Liver (tissue), 9 donors: ENCODE data around the gene GALNT16. TPM values are rescaled to one million over a fixed set of nuclear protein-coding genes. Genes with fewer than 3 reads are reported as not detected.

Experiments used
- DNase-seq: peaks from one replicate; pipeline ENCODE4 v3.0.0-alpha.2; 2017; ENCODE audit warnings: low spot score
- H3K27ac ChIP-seq, 2 donors: one replicate each; pipeline ENCODE4 v1.7.0; 2013; ENCODE audit warnings: inconsistent platforms in 2 of 2, low read length in 2 of 2, control low read depth in 1 of 2, low read depth in 1 of 2, mild to moderate bottlenecking in 1 of 2
- H3K27me3 ChIP-seq, 4 donors: one replicate each; pipeline versions ENCODE4 v1.6.1 to v1.7.0; 2013; ENCODE audit warnings: low read length in 3 of 4, inconsistent platforms in 1 of 4, mild to moderate bottlenecking in 1 of 4, moderate library complexity in 1 of 4; ENCODE audit not compliant: control insufficient read depth in 4 of 4, insufficient read depth in 4 of 4
- H3K36me3 ChIP-seq, 4 donors: one replicate each; pipeline versions ENCODE4 v1.6.1 to v1.7.0; 2013; ENCODE audit warnings: low read length in 3 of 4, mild to moderate bottlenecking in 3 of 4, low read depth in 1 of 4, moderate library complexity in 1 of 4; ENCODE audit not compliant: control insufficient read depth in 4 of 4, insufficient read depth in 3 of 4
- H3K4me1 ChIP-seq, 4 donors: one replicate each; pipeline versions ENCODE4 v1.6.1 to v1.7.0; 2013; ENCODE audit warnings: low read length in 3 of 4, mild to moderate bottlenecking in 3 of 4, moderate library complexity in 1 of 4; ENCODE audit not compliant: control insufficient read depth in 4 of 4, insufficient read depth in 4 of 4
- H3K4me3 ChIP-seq, 3 donors: one replicate each; pipeline versions ENCODE4 v1.6.1 to v1.7.0; 2013; ENCODE audit warnings: low read length in 3 of 3, control low read depth in 1 of 3, low read depth in 1 of 3, mild to moderate bottlenecking in 1 of 3
- H3K9ac ChIP-seq, 2 donors: one replicate each; pipeline ENCODE4 v1.7.0; 2013; ENCODE audit warnings: low read length in 2 of 2, mild to moderate bottlenecking in 2 of 2, moderate library complexity in 2 of 2, control low read depth in 1 of 2, low read depth in 1 of 2
- H3K9me3 ChIP-seq, 4 donors: one replicate each; pipeline versions ENCODE4 v1.6.1 to v1.7.0; 2013; ENCODE audit warnings: low read length in 3 of 4; ENCODE audit not compliant: control insufficient read depth in 4 of 4
- ATF3 ChIP-seq: IDR thresholded peaks from 2 replicates; pipeline ENCODE4 v1.6.1; 2016; ENCODE audit warnings: antibody characterized with exemption
- CTCF ChIP-seq: fragments of 150-350 bp; IDR thresholded peaks from 2 replicates; pipeline ENCODE4 v1.5.1; 2017; ENCODE audit warnings: improper control_type of control experiment, low read depth, low read length; ENCODE audit not compliant: missing input control
- EGR1 ChIP-seq, 2 donors: IDR thresholded peaks; 2 replicates each; pipeline ENCODE4 v1.6.1; 2016 to 2018; ENCODE audit warnings: antibody characterized with exemption in 2 of 2, low read depth in 2 of 2
- FOXA1 ChIP-seq: IDR thresholded peaks from 2 replicates; pipeline ENCODE4 v1.6.1; 2016; ENCODE audit warnings: antibody characterized with exemption
- FOXA2 ChIP-seq: IDR thresholded peaks from 2 replicates; pipeline ENCODE4 v1.6.1; 2016; ENCODE audit warnings: antibody characterized with exemption
- HNF4A ChIP-seq, 2 donors: conservative IDR thresholded peaks; 2 replicates each; pipeline ENCODE4 v1.6.1; 2016; ENCODE audit warnings: antibody characterized with exemption in 2 of 2, mild to moderate bottlenecking in 2 of 2
- HNF4G ChIP-seq: IDR thresholded peaks from 2 replicates; pipeline ENCODE4 v1.6.1; 2016; ENCODE audit warnings: antibody characterized with exemption
- NR2F2 ChIP-seq: IDR thresholded peaks from 2 replicates; pipeline ENCODE4 v1.6.1; 2016; ENCODE audit warnings: antibody characterized with exemption
- RAD21 ChIP-seq, 2 donors: IDR thresholded peaks; 2 replicates each; pipeline ENCODE4 v1.6.1; 2016; ENCODE audit warnings: antibody characterized with exemption in 2 of 2, mild to moderate bottlenecking in 2 of 2
- REST ChIP-seq: IDR thresholded peaks from 2 replicates; pipeline ENCODE4 v1.6.1; 2016; ENCODE audit warnings: antibody characterized with exemption, mild to moderate bottlenecking
- RXRA ChIP-seq, 2 donors: IDR thresholded peaks; 2 replicates each; pipeline ENCODE4 v1.6.1; 2017 to 2018; ENCODE audit warnings: antibody characterized with exemption in 2 of 2, mild to moderate bottlenecking in 1 of 2
- SP1 ChIP-seq: IDR thresholded peaks from 2 replicates; pipeline ENCODE4 v1.6.1; 2018; ENCODE audit warnings: antibody characterized with exemption, mild to moderate bottlenecking
- TAF1 ChIP-seq: conservative IDR thresholded peaks from 2 replicates; pipeline ENCODE4 v1.6.1; 2016; ENCODE audit warnings: antibody characterized with exemption, mild to moderate bottlenecking
- YY1 ChIP-seq: IDR thresholded peaks from 2 replicates; pipeline ENCODE4 v1.6.1; 2016; ENCODE audit warnings: antibody characterized with exemption, mild to moderate bottlenecking
- ZBTB33 ChIP-seq: IDR thresholded peaks from 2 replicates; pipeline ENCODE4 v1.6.1; 2016; ENCODE audit warnings: antibody characterized with exemption
- WGBS: extraction: QIAGEN DNeasy Blood & Tissue Kit; methylation state at CpG from one replicate; pipeline ENCODE4 v1.1.7; 2013; 5-methylcytosine and 5-hydroxymethylcytosine counted together
- polyA plus RNA-seq, 2 donors: library from polyadenylated mRNA; stranded (reverse) in 1 of 2; unstranded in 1 of 2; fragments of 200-250 nt in 1 of 2; fragments of >200 nt in 1 of 2; fragmentation: Nextera tagmentation in 1 of 2; extraction: Ambion mirVana in 1 of 2; gene quantifications; one replicate each; pipeline versions ENCODE4 v1.2.1 to v1.2.3, GENCODE V29; 2013 to 2015
- total RNA-seq, 2 donors: library from RNA; depleted of rRNA; stranded (reverse); fragments of >200 nt; gene quantifications; one replicate each; pipeline ENCODE4 v1.2.3, GENCODE V29; 2014
- TF ChIP-seq, protein P1 (sequence below): IDR thresholded peaks from 2 replicates; pipeline ENCODE4 v1.6.1; 2016; ENCODE audit warnings: antibody characterized with exemption
- donor health status: healthy.
- donor health status: healthy.
- donor health status: healthy.
- donor health status: healthy.
- donor health status: healthy.

GALNT16 gene
- total and polyA plus RNA-seq, 4 donors = 0.25 to 1.2 (median 0.71) TPM

DNA sequence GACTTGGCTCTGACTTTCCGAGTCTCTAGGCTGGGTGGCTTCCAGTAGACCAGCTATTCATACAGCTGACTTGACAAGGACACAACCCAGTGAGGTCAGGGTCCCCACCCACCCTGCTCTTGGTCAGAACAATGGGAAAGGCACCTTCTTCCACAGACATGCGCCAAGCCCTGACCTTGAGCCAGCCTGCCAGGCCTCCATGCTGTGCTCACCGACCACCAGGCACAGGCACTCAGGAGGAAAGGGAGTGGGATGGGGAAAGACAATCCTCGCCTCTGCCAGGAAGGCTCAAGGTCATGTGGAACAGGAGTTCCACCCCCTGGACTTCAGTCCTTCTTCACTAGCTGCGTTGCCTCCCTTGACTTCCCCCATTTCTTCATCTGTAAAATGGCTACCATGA is 31.4 kb downstream of the GALNT16 start:
- H3K27me3 ChIP-seq = no peaks in the 10 kb centered on the region
- H3K4me1 ChIP-seq = peaks cover 0 to 9% (median 0%) of the 10 kb centered on the region in 4 donors
- no peak overlapping the region for H3K27ac ChIP-seq
- H3K9me3 ChIP-seq = no peaks in the 10 kb centered on the region
- DNase-seq = no peak
- H3K36me3 ChIP-seq = no peaks in the 10 kb centered on the region
- TF ChIP-seq FOXA1 (no peak), NR2F2 (no peak)
- 80% methylated on average over 5 of the region's 5 CpGs for WGBS
- no peak overlapping the region for H3K9ac ChIP-seq
- H3K4me3 ChIP-seq = no peak overlapping the region

DNA sequence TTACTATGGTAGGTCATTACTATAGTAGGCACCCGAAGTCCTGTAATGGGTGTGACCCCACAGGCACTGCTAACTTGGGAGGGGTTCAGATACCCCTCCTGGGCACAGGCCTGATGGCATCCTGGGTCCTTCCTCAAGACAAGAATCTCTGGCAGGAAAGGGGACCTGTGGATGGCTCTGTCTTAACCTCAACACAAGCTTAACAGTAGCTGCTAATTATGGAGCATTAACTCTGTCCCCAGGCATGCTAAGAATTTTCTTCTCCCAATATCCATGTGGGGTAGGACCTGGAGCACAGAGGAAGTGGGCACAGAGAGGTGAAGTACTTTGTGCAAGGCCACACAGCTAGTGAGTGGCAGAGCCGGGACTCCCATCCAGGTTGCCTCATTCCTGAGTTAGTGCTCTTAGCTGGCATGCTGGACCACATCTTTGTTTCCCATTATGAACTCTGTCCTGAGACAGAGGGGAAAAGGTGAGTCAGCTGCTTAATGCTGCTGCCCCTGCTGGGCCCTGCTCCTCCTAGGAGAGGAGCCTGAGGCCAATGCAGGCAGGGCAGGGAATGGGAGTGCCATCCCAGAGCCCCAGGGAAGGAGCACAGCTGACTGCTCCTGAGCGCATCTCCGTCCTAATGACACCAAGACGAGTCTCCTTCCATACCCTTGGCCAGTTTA is 32.1 kb downstream of the GALNT16 start:
- Histone ChIP-seq H3K27me3 (no peaks in the 10 kb centered on the region), H3K27ac (no peak overlapping the region), H3K9ac (no peak overlapping the region), H3K4me3 (no peak overlapping the region), H3K4me1 (peaks cover 0 to 9% (median 0%) of the 10 kb centered on the region in 4 donors), H3K9me3 (no peaks in the 10 kb centered on the region), H3K36me3 (no peaks in the 10 kb centered on the region)
- TF ChIP-seq RXRA (IDR thresholded peaks at IDR 0.05) (no peak), REST (no peak), EGR1 (IDR thresholded peaks at IDR 0.05; ENCODE audit: low read depth in 2 of 2) (no peak), TAF1 (no peak), SP1 (no peak), ATF3 (no peak), CTCF (no peak), RAD21 (IDR thresholded peaks at IDR 0.05) (no peak), HNF4A (conservative IDR thresholded peaks at IDR 0.05) (no peak), NR2F2 (no peak), FOXA1 (no peak), ZBTB33 (no peak), YY1 (no peak), HNF4G (no peak), FOXA2 (no peak)
- TF ChIP-seq, protein P1, sequence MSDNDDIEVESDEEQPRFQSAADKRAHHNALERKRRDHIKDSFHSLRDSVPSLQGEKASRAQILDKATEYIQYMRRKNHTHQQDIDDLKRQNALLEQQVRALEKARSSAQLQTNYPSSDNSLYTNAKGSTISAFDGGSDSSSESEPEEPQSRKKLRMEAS = no peak
- no peak for DNase-seq
- WGBS = 87% methylated on average over 5 of the region's 5 CpGs
